ENCODE results near the gene HSBP1.

The HSBP1 gene

DNA sequence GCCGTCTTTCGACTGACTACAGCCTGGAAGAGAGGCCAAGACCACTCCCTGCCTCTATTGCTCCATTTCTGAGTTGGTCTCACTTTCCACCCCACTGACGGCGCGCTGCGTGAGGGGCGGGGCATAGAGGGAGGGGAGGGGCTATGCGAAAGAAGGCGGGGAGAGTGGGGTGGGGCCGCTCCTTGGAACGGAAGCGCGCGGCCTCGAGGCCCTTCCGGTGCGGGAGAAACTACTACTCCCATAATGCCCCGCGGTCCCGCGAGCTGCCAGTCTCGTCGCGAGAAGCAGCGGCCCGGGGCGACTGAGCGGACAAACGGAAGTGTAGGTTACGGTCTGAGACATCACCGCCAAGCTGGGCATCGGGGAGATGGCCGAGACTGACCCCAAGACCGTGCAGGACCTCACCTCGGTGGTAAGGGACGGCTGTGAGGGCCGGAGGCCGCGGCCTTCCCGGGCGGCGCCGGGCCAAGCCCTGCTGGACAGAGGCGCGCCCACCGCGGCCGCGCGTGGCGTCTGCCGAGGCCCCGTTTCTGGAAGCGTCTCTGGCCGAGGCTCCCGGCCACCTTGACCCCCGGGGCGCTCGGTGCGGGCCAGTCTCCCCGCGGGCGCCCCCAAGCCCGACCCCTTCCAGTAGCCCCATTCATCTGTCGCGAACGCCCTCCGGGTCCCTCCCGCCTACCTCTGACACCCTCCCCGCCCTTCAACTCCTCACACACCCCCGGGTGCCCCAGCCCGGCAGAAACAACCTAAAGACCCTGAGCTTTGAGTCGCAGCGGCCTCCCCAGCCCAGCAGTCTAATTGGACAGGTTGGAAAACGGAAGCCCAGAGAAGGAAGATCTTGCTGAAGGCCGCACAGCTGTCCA, at the start of gene HSBP1:
Gene HSBP1 (plus strand): TSS at position 269 of the 863 bp plus-strand sequence. CDS start 99 bp downstream, at position 368.
- Histone ChIP-seq H3K27me3 (ENCODE audit: control insufficient read depth, insufficient read depth, low read length) (no peaks in the 10 kb centered on the region), H3K27ac (ENCODE audit: low read length) (no peak within 1 kb of the TSS), H3K9ac (ENCODE audit: low read length) (peak within 1 kb of the TSS; percentile 74), H3K9me3 (ENCODE audit: control insufficient read depth, low read depth, low read length) (no peaks in the 10 kb centered on the region), H3K4me3 (ENCODE audit: low read length) (peak within 1 kb of the TSS; percentile 78), H3K4me1 (ENCODE audit: control insufficient read depth, low read depth, low read length) (peaks cover 4% of the 10 kb centered on the region), H3K36me3 (ENCODE audit: control insufficient read depth, low read depth, low read length) (peaks cover 25% of the 10 kb centered on the region)

DNA sequence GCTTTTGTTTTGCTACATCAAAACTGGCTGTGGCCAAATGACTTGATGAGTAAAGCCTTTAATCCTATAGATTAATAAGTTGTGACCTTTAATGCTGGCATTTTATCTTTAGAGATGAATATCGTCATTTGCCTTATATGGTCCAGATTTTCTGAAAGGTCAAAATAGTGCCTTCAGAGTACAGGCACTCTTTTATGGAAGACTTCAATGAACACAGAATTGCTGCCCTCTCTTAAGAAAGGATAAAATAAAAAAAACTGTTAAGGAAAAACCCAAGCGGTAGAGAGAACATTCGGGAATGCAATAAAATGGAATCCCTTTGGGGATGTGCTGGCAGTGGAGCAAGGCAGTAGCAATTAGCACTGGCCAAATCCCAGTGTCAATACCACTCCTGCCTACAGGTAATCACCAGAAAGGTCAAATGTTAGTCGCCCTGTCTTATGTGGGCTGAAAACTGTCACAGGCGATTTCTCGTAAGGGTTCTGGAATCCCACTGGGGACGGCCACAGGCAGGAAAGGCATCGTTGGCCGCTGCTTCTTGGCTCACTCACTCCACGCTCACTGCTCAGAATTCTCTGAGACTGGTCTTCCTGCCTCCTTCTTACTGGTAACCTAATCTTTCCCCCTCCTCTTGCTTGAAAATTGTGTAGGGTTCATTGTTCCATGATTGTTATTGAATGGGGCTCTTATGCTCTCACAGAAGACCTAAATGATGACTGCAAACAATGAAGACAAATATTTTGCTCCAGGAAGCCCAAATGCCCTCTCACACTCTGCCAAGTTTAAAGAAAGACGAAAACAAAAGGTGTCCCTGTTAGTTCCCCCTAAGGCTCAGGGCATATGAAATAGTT, 45.4 kb upstream of the HSBP1 start:
- Histone ChIP-seq H3K27me3 (ENCODE audit: control insufficient read depth, insufficient read depth, low read length) (no peaks in the 10 kb centered on the region), H3K4me1 (ENCODE audit: control insufficient read depth, low read depth, low read length) (no peaks in the 10 kb centered on the region), H3K36me3 (ENCODE audit: control insufficient read depth, low read depth, low read length) (no peaks in the 10 kb centered on the region), H3K4me3 (ENCODE audit: low read length) (no peak overlapping the region), H3K27ac (ENCODE audit: low read length) (no peak overlapping the region), H3K9me3 (ENCODE audit: control insufficient read depth, low read depth, low read length) (peaks cover 7% of the 10 kb centered on the region), H3K9ac (ENCODE audit: low read length) (no peak overlapping the region)

- H3K27ac ChIP-seq (ENCODE audit: low read length): no peak overlapping the region
- H3K4me1 ChIP-seq (ENCODE audit: control insufficient read depth, low read depth, low read length): no peaks in the 10 kb centered on the region
These were observed 44.8 kb upstream of the HSBP1 start for GRCh38 chr16:83762992-83763358.

DNA sequence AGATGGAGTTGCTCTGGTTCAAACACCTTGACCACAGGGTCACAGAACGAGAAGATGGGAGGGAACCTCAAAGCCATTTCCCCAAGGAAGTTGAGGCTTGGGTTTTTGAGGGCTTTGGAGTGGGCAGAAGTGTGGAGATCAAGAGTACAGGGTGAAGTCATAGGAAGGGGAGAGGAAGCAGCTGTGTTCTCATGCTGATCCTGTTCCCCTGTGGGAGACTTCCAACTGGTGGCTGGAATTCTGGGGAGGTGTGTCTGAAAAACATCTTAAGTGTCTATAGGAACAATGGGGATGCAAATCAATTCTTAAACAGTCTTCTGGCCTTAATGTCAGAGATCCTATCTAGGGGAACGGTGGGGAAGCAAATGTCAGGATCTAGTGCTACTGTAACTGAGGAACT, 38.8 kb upstream of the HSBP1 start:
- no peak overlapping the region for H3K4me3 ChIP-seq (ENCODE audit: low read length)
- no peak overlapping the region for H3K9ac ChIP-seq (ENCODE audit: low read length)
- no peak overlapping the region for H3K27ac ChIP-seq (ENCODE audit: low read length)
- no peaks in the 10 kb centered on the region for H3K27me3 ChIP-seq (ENCODE audit: control insufficient read depth, insufficient read depth, low read length)
- no peaks in the 10 kb centered on the region for H3K36me3 ChIP-seq (ENCODE audit: control insufficient read depth, low read depth, low read length)
- no peaks in the 10 kb centered on the region for H3K9me3 ChIP-seq (ENCODE audit: control insufficient read depth, low read depth, low read length)
- H3K4me1 ChIP-seq (ENCODE audit: control insufficient read depth, low read depth, low read length): peaks cover 16% of the 10 kb centered on the region

More at GRCh38 chr16:83762992-83763358, 44.8 kb upstream of the HSBP1 start:
- Histone ChIP-seq H3K9ac (ENCODE audit: low read length) (no peak overlapping the region), H3K4me3 (ENCODE audit: low read length) (no peak overlapping the region), H3K27me3 (ENCODE audit: control insufficient read depth, insufficient read depth, low read length) (no peaks in the 10 kb centered on the region), H3K36me3 (ENCODE audit: control insufficient read depth, low read depth, low read length) (no peaks in the 10 kb centered on the region), H3K9me3 (ENCODE audit: control insufficient read depth, low read depth, low read length) (peaks cover 7% of the 10 kb centered on the region)

DNA sequence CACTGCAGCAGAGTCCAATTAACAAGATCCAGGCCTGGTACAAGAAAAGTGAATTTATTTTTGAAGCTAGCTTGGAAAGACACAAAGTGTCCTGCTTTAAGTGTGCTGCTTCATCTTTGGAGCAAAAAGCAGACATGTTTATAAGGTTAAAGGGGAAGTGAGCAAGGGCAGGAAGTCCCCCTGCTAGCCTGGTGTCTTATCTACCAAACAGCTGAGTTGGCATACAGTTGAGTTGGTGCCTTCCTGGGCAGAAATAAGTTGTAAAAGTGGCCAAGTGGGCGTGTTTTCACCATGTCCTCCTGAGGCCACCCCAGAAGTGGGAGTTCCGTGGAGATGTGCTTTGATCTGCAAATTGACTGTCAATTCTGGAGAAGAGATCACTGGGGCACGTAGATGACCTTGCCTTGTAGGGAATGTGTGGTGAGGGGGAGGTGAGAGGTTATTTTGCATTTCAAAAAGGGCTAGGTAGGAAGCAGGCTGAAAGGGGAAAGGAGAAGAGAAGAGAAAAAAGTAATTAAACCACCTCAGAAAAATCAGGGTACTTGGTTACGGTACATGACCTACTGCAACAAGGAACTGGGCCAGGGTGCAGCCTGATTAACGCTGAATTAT, 38.3 kb upstream of the HSBP1 start:
- Histone ChIP-seq H3K9ac (ENCODE audit: low read length) (no peak overlapping the region), H3K36me3 (ENCODE audit: control insufficient read depth, low read depth, low read length) (no peaks in the 10 kb centered on the region), H3K4me1 (ENCODE audit: control insufficient read depth, low read depth, low read length) (peaks cover 16% of the 10 kb centered on the region), H3K27ac (ENCODE audit: low read length) (no peak overlapping the region), H3K27me3 (ENCODE audit: control insufficient read depth, insufficient read depth, low read length) (no peaks in the 10 kb centered on the region), H3K9me3 (ENCODE audit: control insufficient read depth, low read depth, low read length) (no peaks in the 10 kb centered on the region), H3K4me3 (ENCODE audit: low read length) (peak overlapping the region; percentile 11)

- no peak overlapping the region for H3K4me3 ChIP-seq (ENCODE audit: low read length)
These were observed 36.4 kb upstream of the HSBP1 start for GRCh38 chr16:83771306-83771942.

DNA sequence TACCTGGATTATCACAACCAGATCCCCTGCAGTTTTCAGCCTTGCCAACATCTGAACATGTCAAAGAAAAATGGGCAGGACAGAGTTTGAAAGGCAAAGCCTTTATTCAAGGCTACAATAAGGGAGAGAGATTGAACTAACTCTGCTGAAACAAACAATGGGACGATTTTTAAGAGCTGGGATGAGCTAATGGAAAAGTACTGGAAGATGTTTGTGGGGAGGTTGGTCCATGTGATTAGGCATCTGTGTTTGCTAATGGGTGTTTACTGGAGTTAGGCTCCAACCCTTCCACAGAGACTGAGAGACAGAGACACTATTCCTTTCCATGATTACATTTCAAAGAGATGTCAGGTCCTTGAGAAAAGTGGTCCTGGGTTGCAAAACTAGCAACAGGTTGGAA, 35.0 kb upstream of the HSBP1 start:
- no peaks in the 10 kb centered on the region for H3K9me3 ChIP-seq (ENCODE audit: control insufficient read depth, low read depth, low read length)
- H3K9ac ChIP-seq (ENCODE audit: low read length): no peak overlapping the region
- no peaks in the 10 kb centered on the region for H3K36me3 ChIP-seq (ENCODE audit: control insufficient read depth, low read depth, low read length)
- peaks cover 16% of the 10 kb centered on the region for H3K4me1 ChIP-seq (ENCODE audit: control insufficient read depth, low read depth, low read length)
- no peak overlapping the region for H3K27ac ChIP-seq (ENCODE audit: low read length)
- H3K27me3 ChIP-seq (ENCODE audit: control insufficient read depth, insufficient read depth, low read length): no peaks in the 10 kb centered on the region
- H3K4me3 ChIP-seq (ENCODE audit: low read length): no peak overlapping the region

More at GRCh38 chr16:83771306-83771942, 36.4 kb upstream of the HSBP1 start:
- Histone ChIP-seq H3K9me3 (ENCODE audit: control insufficient read depth, low read depth, low read length) (no peaks in the 10 kb centered on the region), H3K9ac (ENCODE audit: low read length) (no peak overlapping the region), H3K27me3 (ENCODE audit: control insufficient read depth, insufficient read depth, low read length) (no peaks in the 10 kb centered on the region), H3K36me3 (ENCODE audit: control insufficient read depth, low read depth, low read length) (no peaks in the 10 kb centered on the region), H3K27ac (ENCODE audit: low read length) (no peak overlapping the region), H3K4me1 (ENCODE audit: control insufficient read depth, low read depth, low read length) (peaks cover 16% of the 10 kb centered on the region)

DNA sequence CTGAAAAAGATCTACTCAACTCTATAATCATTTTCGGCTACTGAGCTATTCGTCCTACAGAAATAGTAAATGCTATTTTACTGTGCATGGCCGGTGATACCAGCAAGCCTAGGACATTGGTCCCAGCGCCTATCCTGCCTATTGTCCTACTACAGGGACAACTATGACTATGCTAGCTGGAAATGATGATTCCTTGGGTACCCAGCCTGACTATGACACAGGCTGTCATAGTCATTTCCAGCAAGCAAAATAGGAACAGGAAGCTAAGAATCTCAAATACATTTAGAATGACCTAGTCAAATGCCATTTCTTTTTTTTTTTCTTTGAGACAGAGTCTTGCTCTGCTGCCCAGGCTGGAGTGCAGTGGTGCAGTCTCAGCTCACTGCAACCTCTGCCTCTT, 33.7 kb upstream of the HSBP1 start:
- H3K4me3 ChIP-seq (ENCODE audit: low read length): no peak overlapping the region
- no peaks in the 10 kb centered on the region for H3K36me3 ChIP-seq (ENCODE audit: control insufficient read depth, low read depth, low read length)
- H3K4me1 ChIP-seq (ENCODE audit: control insufficient read depth, low read depth, low read length): peaks cover 13% of the 10 kb centered on the region
- no peak overlapping the region for H3K27ac ChIP-seq (ENCODE audit: low read length)
- no peak overlapping the region for H3K9ac ChIP-seq (ENCODE audit: low read length)
- H3K9me3 ChIP-seq (ENCODE audit: control insufficient read depth, low read depth, low read length): no peaks in the 10 kb centered on the region
- H3K27me3 ChIP-seq (ENCODE audit: control insufficient read depth, insufficient read depth, low read length): no peaks in the 10 kb centered on the region

- Histone ChIP-seq H3K4me3 (ENCODE audit: low read length) (no peak overlapping the region), H3K4me1 (ENCODE audit: control insufficient read depth, low read depth, low read length) (no peaks in the 10 kb centered on the region), H3K27me3 (ENCODE audit: control insufficient read depth, insufficient read depth, low read length) (no peaks in the 10 kb centered on the region), H3K36me3 (ENCODE audit: control insufficient read depth, low read depth, low read length) (no peaks in the 10 kb centered on the region), H3K27ac (ENCODE audit: low read length) (no peak overlapping the region), H3K9me3 (ENCODE audit: control insufficient read depth, low read depth, low read length) (no peaks in the 10 kb centered on the region), H3K9ac (ENCODE audit: low read length) (no peak overlapping the region)
These were observed 30.8 kb upstream of the HSBP1 start for GRCh38 chr16:83776944-83777343.

DNA sequence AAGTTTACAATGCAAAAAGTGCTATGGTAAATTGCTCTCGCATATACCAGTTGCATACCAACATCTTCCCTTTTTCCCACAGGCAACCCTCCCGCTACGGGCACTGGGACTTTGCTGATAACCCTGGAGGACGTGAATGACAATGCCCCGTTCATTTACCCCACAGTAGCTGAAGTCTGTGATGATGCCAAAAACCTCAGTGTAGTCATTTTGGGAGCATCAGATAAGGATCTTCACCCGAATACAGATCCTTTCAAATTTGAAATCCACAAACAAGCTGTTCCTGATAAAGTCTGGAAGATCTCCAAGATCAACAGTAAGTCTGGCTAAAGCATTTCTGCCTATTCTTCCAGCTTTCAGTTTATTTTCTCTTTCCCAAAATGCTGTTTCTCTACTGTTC, 27.9 kb upstream of the HSBP1 start:
- Histone ChIP-seq H3K9ac (ENCODE audit: low read length) (no peak overlapping the region), H3K4me3 (ENCODE audit: low read length) (no peak overlapping the region), H3K4me1 (ENCODE audit: control insufficient read depth, low read depth, low read length) (no peaks in the 10 kb centered on the region), H3K27me3 (ENCODE audit: control insufficient read depth, insufficient read depth, low read length) (no peaks in the 10 kb centered on the region), H3K36me3 (ENCODE audit: control insufficient read depth, low read depth, low read length) (no peaks in the 10 kb centered on the region), H3K27ac (ENCODE audit: low read length) (no peak overlapping the region), H3K9me3 (ENCODE audit: control insufficient read depth, low read depth, low read length) (no peaks in the 10 kb centered on the region)

GRCh38 chr16:83785455-83785854, 22.3 kb upstream of the HSBP1 start:
- no peak overlapping the region for H3K9ac ChIP-seq (ENCODE audit: low read length)
- H3K4me1 ChIP-seq (ENCODE audit: control insufficient read depth, low read depth, low read length): no peaks in the 10 kb centered on the region
- no peak overlapping the region for H3K27ac ChIP-seq (ENCODE audit: low read length)
- no peak overlapping the region for H3K4me3 ChIP-seq (ENCODE audit: low read length)
- H3K27me3 ChIP-seq (ENCODE audit: control insufficient read depth, insufficient read depth, low read length): no peaks in the 10 kb centered on the region
- no peaks in the 10 kb centered on the region for H3K36me3 ChIP-seq (ENCODE audit: control insufficient read depth, low read depth, low read length)
- H3K9me3 ChIP-seq (ENCODE audit: control insufficient read depth, low read depth, low read length): no peaks in the 10 kb centered on the region

All from iPS-18a (cell line).